GM21515 (cell line): ENCODE data around the gene MICAL2.

Experiments used
- ATAC-seq: cut with Tn5 transposase; IDR thresholded peaks from one replicate; pipeline ENCODE4 v1.9.1; 2021; ENCODE audit not compliant: unreplicated experiment

Gene MICAL2

DNA sequence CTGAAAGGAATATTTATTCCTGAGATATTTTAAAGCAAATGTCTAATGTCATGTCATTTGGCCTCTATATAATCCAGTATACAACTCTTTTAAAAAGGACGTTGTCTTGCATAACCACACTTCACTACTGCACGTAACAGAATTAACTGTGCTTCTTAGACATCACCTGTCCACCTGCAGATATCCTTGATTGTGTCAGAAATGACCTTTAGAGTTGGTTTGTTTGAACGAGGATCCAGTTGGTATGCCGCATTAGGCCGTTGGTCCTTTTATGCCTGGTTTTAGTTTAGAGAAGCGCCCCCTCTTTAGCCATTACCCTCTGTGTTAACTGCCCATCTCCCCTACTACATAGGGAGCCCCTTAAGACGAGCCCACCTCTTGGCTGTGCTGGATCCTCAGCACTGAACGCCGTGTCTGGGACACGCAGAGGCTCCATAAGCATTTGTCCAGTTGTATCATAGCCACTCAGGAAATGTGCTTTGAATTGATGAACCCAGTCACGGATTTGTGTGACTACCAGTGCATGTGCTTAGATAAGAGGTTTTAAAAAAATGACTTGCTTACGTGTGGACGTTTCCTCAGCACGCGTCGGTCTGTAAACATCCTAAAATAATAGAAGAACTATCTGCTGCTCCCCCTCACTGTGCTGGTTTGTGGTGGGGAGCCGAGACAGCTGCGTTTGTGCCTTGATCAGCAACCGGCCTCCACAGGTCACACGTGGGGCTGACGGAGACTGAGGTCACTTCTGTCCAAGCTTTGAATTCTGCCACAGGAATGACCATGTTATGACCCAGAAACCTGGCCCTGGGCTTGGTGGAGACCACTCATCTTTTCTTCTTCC lies 4.0 kb downstream of the MICAL2 start:
- ATAC-seq, result no peak

DNA sequence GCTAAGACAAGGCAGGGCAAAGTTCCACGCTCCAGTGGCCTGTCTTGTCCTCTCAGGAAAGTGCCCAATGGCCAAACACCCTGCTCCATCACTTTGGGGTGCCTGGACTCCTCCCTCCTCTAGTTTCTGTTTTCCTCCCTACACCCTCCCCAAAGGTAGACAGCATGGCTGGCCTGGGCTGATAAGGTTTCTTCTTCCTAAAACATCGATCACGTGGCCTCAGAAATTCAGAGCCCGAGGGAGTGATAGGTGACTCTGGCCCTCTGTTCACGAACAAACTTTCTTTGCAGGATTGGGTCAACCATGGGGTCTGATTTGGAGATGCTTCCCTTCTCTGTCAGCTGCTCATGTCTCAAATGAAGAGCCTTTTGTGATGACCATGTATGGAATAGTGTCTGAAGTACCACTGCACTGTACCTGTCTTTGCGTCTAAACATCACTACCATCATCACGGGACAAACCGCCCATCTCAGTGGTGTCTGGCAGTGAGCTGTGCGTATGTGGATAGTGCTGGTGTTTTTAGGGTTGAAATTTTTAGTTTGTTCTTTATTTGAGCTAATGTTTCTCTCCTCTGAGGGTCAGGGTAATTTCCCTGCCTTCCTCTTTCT lies 6.1 kb downstream of the MICAL2 start:
- ATAC-seq, result no peak

DNA sequence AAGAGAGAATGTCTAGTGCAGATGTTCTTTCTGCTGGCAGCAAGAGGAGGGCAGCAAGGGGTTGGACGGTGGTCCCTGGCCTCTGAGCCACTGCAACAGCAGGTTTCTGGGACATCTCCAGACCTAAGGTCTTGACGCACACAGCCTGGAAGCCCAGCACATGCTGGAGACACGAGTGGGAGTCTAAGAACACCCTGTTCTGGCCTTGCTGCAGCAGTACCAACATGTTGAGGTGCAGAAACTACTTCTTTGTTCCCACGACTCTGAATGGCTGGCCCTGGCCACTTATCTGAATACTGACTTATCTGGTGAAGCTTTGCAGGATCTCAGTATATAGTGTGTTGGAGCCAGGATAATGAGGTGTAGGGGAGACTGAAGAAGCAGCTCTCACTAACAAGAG lies 6.8 kb downstream of the MICAL2 start:
- no peak for ATAC-seq

DNA sequence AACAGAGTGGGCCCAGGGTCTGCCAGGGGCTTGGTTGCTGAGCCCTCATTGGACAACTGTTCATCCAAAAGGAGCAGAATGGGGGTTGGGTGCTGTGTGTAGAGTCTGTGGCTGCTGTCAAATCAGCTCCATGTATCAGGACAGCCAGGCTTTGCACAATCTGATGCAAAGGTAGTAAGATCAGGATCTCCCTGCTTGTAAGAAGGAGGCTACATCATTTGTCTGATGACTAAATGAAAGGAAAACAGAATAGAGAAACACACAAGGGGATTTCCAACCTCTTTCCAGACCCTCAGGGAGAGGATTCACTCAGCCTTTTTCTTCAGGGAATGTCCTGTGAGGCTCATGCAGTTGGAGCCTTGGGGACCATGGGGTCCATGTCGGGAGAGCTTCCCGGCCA lies 7.2 kb downstream of the MICAL2 start:
- ATAC-seq, result no peak

DNA sequence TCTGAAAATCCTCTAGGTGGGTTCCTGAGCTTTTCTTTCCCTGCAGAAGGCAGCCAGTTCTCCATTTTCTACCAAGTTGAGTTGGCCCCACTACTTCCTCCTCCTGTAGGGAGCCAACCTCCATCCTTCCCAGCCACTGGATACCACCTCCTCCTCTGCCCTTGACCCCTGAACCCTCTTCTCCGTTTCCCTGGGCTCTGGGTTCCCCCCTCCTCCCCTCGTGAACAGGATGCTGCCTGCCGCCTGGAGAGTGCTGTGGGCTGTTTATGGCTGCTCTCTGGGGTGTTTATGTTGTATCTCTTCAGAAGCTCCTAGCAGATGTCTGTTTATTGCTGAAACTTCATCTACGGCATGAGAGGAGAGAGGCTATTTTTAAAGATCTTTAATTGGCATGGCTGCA lies 8.6 kb downstream of the MICAL2 start:
- ATAC-seq, result no peak

DNA sequence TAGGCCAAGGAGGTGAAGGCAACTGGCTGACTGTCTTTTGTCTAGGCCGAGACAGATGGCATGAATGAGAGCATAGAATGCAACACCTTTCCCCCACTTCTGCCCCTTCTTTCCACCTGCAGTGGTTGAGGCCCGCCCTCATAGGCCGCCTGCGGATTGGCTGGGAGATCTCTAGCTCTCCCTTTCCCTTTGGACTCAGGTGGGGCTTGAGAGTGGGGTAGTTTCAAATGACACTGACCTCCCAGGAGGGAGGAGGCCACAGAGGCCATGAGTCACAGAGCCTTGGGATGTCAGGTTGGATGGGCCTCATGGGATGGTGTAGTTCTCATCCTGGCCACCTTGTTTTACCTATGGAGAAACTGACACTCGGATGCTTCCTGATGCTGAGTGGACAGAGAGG lies 9.1 kb downstream of the MICAL2 start:
- ATAC-seq, result no peak

DNA sequence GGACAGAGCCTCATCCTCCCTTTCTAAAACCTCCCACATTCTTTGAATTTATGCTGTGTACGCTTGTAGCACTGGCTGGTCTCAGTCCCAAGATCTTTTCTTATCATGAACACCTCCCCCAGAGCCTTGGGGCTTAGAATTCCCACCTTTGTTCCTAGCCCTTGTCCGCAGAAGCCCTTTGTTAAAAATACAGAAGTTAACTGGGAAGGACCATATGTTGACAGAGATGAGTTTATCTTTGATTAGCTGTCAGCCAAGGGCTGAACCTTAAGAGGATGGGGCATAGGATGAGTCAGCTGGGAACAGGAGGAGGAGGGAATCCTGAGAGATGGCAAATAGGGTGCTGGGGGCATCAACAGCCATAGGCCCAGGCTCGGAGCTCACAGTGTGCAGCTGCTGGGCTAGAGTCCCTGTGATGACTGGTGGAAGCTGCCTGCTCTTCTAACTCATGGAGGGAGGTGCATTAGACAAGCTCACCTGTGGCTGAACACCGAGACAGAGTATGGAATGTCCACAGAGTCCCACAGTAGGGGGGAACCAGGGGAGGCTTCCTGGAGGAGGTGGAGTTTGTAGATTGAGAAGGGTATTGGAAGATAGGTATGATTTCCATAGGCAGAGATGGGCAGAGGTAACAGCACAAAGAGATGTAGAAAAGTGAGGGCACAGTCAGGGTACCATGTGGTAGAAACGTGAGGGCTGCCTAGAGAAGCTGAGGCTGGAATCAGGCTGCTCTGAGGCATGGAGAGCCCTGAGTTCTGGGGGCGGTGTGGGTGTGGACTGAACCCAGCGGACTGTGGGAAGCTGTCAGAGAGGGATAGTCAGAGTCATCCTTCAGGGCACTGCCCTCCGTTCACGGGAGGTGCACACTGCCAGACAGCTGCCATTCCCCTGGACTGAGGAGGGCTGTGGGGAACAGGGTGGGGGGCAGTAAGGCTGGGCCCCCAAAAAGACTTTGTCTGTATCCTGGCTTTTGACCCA lies 9.9 kb downstream of the MICAL2 start:
- no peak for ATAC-seq

DNA sequence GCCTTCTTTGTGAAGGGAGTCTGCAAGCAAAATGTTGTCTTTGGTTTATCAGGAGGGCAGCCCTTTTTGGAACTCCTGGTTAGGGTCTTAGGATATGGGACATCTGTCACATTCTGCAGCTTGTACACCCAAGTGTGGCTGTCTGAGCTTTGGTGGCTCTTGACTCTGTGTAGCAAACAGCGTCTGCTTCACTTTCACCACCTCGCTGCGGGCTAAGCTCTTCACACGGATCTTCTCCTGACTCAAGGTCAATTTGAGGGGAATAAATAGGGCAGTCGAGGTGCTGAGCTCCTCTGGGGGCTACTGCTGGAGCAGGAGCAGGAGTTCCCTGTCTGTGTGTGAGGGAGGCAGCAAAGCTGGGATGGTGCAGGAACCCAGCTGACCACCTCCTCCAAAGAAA lies 10.6 kb downstream of the MICAL2 start:
- no peak for ATAC-seq

DNA sequence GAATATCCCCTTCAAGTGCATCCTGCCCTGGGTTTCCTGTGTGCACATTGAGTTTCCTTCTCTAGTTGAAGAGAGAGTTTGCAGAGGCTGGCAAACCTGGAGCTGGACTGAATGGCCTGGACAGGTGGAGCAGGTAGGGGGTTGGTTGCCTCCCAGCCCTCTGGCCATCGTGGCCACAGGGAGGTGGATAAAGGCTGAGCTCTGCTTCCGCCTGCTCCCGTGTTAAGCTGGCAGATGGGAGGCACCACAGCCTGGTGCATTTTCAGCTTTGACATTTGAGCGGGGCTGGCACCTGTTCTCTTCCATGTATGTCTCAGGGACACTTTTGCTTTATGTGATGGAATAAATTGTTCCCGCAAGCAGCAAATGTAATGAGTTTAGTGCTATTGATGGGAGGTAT lies 11.1 kb downstream of the MICAL2 start:
- no peak for ATAC-seq

DNA sequence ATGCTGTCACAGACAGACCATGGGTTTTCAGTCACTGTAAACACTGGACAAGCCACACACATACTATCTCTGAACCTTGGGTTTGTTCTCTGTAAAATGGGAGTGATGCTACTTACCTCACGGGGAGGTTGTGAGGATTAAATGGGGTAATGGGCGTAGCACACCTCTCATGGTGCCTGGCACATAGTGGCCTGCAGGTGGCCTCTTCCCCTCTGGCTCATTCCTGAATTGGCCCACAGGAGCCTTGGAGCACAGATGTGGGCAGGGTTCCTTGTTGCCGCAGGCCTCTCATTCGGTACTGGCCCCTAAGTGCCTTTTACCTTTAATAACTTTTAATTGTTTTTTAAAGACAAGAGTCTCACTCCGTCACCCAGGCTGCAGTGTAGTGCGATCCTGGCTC lies 11.7 kb downstream of the MICAL2 start:
- ATAC-seq, result no peak

DNA sequence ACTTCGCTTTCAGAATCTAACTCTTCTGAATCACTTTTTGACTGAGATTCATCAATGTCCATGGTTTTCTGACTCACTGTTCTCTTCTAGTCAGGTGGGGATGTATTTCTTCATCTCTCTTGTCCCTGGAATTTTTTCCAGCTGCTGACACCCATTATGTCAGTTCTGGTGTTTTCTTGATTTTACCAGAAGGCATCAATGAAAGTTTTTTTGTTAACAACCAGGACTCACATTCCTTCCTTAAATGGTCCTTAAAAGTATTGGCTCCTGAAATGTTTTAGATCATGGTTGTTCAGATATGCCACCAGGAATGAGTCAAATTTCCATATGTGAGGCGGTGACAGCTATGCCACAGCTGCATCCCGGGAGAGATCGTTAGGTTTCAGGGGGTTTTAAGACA lies 12.9 kb downstream of the MICAL2 start:
- ATAC-seq, result no peak

DNA sequence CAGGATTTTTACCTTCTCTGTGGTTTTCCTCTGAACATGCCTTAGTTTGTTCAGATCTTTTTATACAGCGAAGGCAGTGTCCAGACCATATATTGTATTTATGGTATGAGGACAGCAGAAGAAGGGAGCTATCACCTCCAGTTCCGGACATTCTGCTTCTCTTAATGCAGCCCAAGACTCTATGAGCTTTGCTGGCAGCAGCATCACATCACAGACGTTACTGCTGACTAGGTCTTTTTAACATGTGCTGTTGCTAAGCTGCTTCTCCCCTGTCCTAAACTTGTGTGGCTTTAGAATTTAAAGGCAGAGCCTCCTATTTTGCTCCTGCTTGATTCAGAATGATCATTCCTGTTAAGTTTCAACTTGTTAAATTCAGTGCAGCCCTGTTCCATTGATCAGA lies 13.4 kb downstream of the MICAL2 start:
- ATAC-seq, result no peak

DNA sequence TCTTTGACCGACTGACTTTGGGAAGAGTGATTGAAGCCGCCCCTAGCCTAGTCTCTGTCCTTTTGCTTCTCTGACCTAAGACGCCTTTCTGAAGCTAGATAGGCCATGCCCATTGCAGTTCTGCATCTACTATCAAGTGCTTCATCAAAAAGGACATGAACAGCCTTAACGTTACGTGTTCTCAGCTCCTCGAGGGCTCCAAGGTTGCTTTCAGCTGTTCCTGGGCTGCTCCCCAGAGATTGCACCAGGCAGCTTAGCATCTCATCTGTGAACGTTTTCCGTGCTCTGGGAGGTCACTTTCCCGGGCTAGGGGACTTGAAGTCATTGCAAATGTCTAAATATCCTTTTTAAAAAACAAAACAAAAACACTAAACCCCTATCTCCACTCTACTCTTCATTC lies 13.9 kb downstream of the MICAL2 start:
- ATAC-seq, result no peak

DNA sequence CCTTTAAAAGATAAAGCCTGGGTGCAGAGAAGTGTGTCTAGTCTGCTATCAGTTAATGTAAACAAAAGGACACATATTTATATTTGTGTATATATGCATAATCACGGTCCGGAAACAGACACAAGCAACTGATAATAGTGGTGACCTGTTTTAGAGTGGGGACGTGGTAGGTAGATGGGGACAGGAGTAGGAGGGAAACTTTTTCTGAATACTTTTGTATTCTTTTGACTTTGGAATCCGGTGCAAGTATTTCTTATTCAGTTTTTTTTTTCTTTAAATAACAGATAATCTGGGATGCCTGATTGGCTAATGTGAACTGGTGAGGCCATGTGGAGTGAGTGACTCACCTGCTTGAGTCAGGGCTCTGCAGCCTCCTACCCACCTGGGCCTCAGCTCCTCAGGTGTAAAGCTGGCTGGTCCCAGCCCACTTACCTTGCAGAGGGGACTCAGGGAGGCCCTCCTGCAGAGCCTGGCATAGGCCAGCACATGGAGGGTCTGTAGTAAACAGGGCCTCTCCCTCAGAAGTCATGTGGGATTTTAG lies 15.3 kb downstream of the MICAL2 start:
- no peak for ATAC-seq

DNA sequence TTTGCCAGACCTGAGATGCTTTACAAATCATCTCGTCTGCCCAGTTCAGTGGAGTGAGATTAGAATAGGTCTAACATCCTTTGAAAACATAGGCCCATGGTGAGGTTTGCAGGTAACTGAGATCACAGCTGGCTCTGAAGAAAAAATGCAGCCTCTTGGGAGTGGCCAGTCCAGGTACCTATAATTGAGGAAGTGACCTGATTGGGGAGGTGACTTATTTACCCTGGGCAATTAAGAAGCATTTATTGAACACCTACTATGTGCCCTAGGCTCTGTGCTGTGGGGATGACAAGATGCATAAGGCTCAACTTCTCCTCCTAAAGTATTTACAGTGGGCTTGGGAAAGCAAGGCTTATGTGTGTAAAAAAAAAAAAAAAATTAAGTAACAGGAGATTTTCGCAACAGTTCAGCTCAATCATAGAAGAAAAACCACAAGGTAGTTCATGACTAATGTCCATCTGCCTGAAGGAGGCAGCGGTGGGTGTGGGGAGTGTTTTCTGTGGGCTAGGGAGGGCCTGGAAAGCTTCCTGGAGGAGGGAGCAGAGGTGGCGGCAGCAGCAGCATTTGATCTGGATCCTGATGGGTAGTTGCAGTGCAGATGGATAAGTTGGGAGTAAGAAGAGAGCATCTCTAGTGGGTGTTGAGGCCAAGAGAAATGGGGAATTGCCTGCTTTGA lies 16.1 kb downstream of the MICAL2 start:
- ATAC-seq, result no peak

DNA sequence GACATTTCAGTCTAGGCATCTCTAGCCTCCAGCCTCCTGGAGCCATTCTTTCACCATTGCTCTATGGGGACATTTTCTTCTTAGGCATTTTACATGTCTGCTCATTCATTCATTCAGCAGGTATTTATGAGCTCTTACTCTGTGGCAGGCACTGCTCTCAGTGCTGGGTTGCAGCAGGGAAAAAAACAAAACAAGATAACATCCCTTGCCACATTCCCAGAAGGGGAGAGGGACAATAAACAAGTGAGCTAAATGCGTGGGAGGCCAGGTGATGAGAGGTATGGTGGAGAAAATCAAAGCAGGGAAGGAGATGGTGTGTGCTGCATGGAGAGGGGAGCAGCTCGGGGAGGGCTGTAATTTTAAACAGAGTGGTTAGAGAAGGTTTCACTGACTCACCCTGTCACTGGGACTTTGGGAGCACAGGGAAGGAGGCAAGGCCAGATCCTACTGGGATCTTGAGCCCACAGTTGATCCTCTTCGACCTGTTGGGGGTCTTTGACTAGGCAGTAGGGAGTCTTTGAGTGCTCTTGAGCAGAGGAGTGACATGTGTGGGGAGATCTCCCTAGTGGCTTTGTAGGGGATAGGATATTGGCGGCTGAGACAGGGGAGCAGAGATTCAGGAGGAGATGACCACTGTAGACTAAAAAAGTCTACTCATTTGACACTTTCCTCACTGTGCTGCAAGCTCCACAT lies 17.0 kb downstream of the MICAL2 start:
- ATAC-seq, result no peak

DNA sequence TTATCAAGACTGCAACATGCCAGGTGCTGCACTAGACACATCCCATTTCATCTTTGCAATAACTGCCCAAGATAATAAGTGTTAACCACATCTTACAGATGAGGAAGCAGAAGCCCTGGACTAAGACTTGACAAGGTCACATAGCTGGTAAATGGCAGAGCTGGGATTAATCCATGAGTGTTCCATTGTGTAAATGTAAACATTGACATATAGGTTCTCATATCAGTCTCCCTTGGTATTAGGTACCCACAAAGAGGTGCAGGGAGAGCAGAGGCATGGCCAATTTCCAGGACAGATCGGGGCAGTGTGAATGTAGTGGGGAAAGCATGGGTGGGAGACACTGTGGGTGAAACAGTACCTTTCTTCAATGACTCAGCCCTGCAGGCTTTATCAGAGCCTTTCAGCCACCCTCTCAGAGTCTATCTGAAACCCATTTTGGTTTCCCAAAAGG lies 17.9 kb downstream of the MICAL2 start:
- no peak for ATAC-seq

DNA sequence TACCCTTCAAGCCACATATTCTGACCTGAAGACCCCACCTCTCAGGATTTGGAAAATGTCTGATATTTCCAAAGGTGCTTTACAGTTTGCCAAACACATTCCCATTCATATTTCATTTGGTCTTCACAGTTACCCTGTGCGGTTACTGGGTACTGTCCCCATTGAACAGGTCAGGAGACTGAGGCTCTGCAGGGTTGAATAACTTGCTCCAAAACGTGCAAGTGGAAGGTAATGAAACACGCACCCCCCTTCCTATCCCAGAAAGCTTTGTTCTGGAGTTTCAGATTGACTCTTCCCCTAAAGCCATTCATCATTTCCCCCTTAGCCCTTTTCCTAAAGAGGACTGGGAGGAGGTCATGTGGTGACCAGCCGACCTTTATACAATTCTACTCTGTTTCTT lies 18.8 kb downstream of the MICAL2 start:
- no peak for ATAC-seq

DNA sequence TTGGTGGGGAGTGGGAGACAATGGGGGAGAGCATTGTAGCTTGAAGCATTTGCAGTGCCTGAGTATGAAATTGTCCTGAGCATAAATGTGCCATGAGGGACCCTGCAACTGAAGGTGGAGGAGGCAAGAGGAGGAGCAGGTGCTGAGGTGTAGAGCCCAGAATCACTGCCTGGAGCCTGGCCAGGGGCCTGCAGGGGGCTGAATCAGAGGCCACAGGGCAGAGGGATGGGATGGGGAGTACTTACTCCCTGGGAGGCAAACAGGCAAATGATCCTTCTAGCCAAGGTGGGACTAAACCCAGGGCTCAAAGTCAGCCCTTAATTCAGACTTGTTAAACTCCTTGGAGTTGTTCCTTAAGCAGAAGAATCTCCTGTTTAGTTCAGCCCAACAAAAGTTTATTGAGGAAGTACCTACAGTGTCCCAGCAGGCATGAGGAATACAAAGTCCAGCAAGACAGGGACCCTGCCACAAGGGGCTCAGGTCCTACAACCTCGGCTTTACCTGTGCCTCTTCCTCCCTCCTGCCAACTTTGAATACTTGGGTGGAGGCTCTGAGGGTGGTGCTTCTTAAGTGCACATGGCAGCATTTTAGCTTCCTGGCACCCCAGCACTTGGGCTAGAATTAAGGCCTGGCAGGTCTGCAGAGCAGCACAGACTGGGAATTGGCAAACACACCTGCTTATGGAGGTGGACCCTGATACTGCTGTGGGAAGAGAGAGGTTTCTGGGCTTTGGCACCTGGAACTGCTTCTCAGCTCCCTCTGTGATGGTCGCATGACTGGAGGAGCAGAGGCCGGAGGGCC lies 20.0 kb downstream of the MICAL2 start:
- ATAC-seq, result no peak
